Neural crest cell (in vitro differentiated cells): ENCODE data around the gene AGMO. TPM values are rescaled to one million over a fixed set of nuclear protein-coding genes. Genes with fewer than 3 reads are reported as not detected.
"Not testable (repeated sequence)": the region's sequence is repeated elsewhere in the genome, so short reads cannot be mapped to it uniquely, and the experiment has no call there.

ENCODE experiments used
- DNase-seq: peaks from one replicate; pipeline ENCODE4 v3.0.0; 2021; ENCODE audit warnings: low read depth, mixed read lengths, low spot score
- H3K27ac Mint-ChIP-seq: one replicate; pipeline ENCODE4 v1.8.0; 2021; ENCODE audit warnings: mild to moderate bottlenecking, mixed read lengths; ENCODE audit not compliant: unreplicated experiment
- H3K27me3 Mint-ChIP-seq: 2 replicates; pipeline ENCODE4 v1.8.0; 2021; ENCODE audit warnings: low read depth, mild to moderate bottlenecking, mixed read lengths
- H3K36me3 Mint-ChIP-seq: 2 replicates; pipeline ENCODE4 v1.8.0; 2021; ENCODE audit warnings: low read depth, mild to moderate bottlenecking, mixed read lengths
- H3K4me1 Mint-ChIP-seq: 2 replicates; pipeline ENCODE4 v1.8.0; 2021; ENCODE audit warnings: mixed read lengths
- H3K4me3 Mint-ChIP-seq: one replicate; pipeline ENCODE4 v1.8.0; 2021; ENCODE audit warnings: mild to moderate bottlenecking, mixed read lengths
- H3K9me3 Mint-ChIP-seq: 2 replicates; pipeline ENCODE4 v1.8.0; 2021; ENCODE audit warnings: mixed read lengths
- total RNA-seq: library from RNA; stranded (reverse); gene quantifications from 2 replicates; pipeline ENCODE4 v1.2.1, GENCODE V29; 2021
- TF ChIP-seq, protein P1 (sequence below): fragments of 200-600 bp; sonication (generic); conservative IDR thresholded peaks from 2 replicates; pipeline ENCODE4 v1.5.0; 2021; ENCODE audit warnings: antibody characterized with exemption, mild to moderate bottlenecking

Gene AGMO
- total RNA-seq, 1 donor from 2014 or later, result 0.51 TPM

- H3K4me1 Mint-ChIP-seq, result peaks cover 7% of the 10 kb centered on the region
- no peaks in the 10 kb centered on the region for H3K9me3 Mint-ChIP-seq
- no peak overlapping the region for H3K27ac Mint-ChIP-seq
- TF ChIP-seq, protein P1, sequence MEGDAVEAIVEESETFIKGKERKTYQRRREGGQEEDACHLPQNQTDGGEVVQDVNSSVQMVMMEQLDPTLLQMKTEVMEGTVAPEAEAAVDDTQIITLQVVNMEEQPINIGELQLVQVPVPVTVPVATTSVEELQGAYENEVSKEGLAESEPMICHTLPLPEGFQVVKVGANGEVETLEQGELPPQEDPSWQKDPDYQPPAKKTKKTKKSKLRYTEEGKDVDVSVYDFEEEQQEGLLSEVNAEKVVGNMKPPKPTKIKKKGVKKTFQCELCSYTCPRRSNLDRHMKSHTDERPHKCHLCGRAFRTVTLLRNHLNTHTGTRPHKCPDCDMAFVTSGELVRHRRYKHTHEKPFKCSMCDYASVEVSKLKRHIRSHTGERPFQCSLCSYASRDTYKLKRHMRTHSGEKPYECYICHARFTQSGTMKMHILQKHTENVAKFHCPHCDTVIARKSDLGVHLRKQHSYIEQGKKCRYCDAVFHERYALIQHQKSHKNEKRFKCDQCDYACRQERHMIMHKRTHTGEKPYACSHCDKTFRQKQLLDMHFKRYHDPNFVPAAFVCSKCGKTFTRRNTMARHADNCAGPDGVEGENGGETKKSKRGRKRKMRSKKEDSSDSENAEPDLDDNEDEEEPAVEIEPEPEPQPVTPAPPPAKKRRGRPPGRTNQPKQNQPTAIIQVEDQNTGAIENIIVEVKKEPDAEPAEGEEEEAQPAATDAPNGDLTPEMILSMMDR, result no peak
- DNase-seq, result no peak
- H3K27me3 Mint-ChIP-seq, result no peaks in the 10 kb centered on the region
- H3K4me3 Mint-ChIP-seq, result no peak overlapping the region
- H3K36me3 Mint-ChIP-seq, result no peaks in the 10 kb centered on the region
Observed at GRCh38 chr7:15556339-15557105, 5.3 kb downstream of the AGMO start.

DNA sequence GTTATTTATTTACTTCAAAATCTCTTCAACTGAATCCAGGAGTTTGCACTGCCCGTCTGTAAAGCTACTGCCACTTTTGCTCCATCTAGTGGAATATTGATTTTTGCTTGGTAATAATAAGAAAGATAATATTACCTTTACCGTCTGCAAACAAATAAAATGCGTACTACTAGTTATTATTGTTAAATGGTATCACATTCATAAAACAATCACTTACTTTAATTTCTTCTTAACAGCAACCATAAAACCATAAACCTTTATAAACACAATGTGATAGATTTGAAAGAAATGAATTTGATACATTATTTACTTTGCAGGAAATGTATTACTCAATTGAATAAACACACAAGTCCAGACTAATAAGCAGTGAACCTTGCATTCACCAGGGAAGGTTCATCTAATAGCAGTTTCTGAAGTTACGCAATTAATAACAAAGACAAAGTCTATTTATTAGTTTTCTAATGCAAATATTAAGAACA, 6.4 kb downstream of the AGMO start:
- H3K36me3 Mint-ChIP-seq, result no peaks in the 10 kb centered on the region
- H3K4me1 Mint-ChIP-seq, result peaks cover 4% of the 10 kb centered on the region
- no peak for DNase-seq
- no peak overlapping the region for H3K27ac Mint-ChIP-seq
- no peaks in the 10 kb centered on the region for H3K27me3 Mint-ChIP-seq
- no peaks in the 10 kb centered on the region for H3K9me3 Mint-ChIP-seq
- H3K4me3 Mint-ChIP-seq, result no peak overlapping the region
- TF ChIP-seq, protein P1, result no peak

- Mint-ChIP-seq H3K4me3 (no peak overlapping the region), H3K27me3 (no peaks in the 10 kb centered on the region), H3K4me1 (peaks cover 4% of the 10 kb centered on the region)
Observed at GRCh38 chr7:15554744-15555143, 7.1 kb downstream of the AGMO start.

GRCh38 chr7:15554081-15554480, 7.7 kb downstream of the AGMO start:
- Mint-ChIP-seq H3K27ac (peak overlapping the region; percentile 27), H3K4me1 (no peaks in the 10 kb centered on the region), H3K36me3 (no peaks in the 10 kb centered on the region), H3K27me3 (no peaks in the 10 kb centered on the region), H3K9me3 (no peaks in the 10 kb centered on the region), H3K4me3 (no peak overlapping the region)
- TF ChIP-seq, protein P1, result no peak
- DNase-seq, result no peak

More at GRCh38 chr7:15554744-15555143, 7.1 kb downstream of the AGMO start:
- H3K9me3 Mint-ChIP-seq, result no peaks in the 10 kb centered on the region
- H3K27ac Mint-ChIP-seq, result no peak overlapping the region
- DNase-seq, result no peak
- H3K36me3 Mint-ChIP-seq, result no peaks in the 10 kb centered on the region
- TF ChIP-seq, protein P1, result no peak

- H3K9me3 Mint-ChIP-seq, H3K4me1 Mint-ChIP-seq, H3K27me3 Mint-ChIP-seq, H3K36me3 Mint-ChIP-seq, DNase-seq: not testable (repeated sequence)
- Mint-ChIP-seq H3K27ac (peak overlapping the region; percentile 94), H3K4me3 (peak overlapping the region; percentile 80)
Observed at GRCh38 chr7:15547320-15547719, 14.5 kb downstream of the AGMO start.

GRCh38 chr7:15546272-15546792, 15.5 kb downstream of the AGMO start:
- no peak overlapping the region for H3K27ac Mint-ChIP-seq

More at GRCh38 chr7:15546272-15546792, 15.5 kb downstream of the AGMO start:
- no peak for DNase-seq
- H3K4me1 Mint-ChIP-seq, result peaks cover 4% of the 10 kb centered on the region
- H3K27me3 Mint-ChIP-seq, result no peaks in the 10 kb centered on the region
- peaks cover 3% of the 10 kb centered on the region for H3K36me3 Mint-ChIP-seq
- H3K9me3 Mint-ChIP-seq, result peaks cover 3% of the 10 kb centered on the region
- H3K4me3 Mint-ChIP-seq, result peak overlapping the region; percentile 19
- TF ChIP-seq, protein P1, result no peak
